SU-DHL-6 (cell line): Measurements from ENCODE around the gene PFKL.
"Not testable (repeated sequence)": the region's sequence is repeated elsewhere in the genome, so short reads cannot be mapped to it uniquely, and the experiment has no call there.

Experiments
- H2AFZ ChIP-seq: fragments of 200-600 bp; sonication (generic); 2 replicates; pipeline ENCODE4 v1.6.1; 2014; ENCODE audit warnings: low read depth, mild to moderate bottlenecking, moderate library complexity, mixed read lengths, antibody characterized with exemption, low read length; ENCODE audit not compliant: severe bottlenecking
- H3F3A ChIP-seq: fragments of 200-600 bp; shearing (Covaris generic); 2 replicates; pipeline ENCODE4 v1.6.0; 2016; ENCODE audit warnings: antibody characterized with exemption, mild to moderate bottlenecking; ENCODE audit not compliant: insufficient read depth
- H3K27ac ChIP-seq: fragments of 200-600 bp; sonication (generic); 2 replicates; pipeline ENCODE4 v1.5.1; 2016; ENCODE audit warnings: low read depth, mild to moderate bottlenecking, low read length, moderate library complexity, mixed read lengths
- H3K27me3 ChIP-seq: fragments of 200-600 bp; sonication (generic), shearing (Covaris generic); 2 replicates; pipeline ENCODE4 v1.6.0; 2014; ENCODE audit warnings: mild to moderate bottlenecking, low read length
- H3K36me3 ChIP-seq: fragments of 200-600 bp; sonication (generic); 2 replicates; pipeline ENCODE4 v1.6.1; 2014; ENCODE audit warnings: mild to moderate bottlenecking, low read length, mixed read lengths
- H3K4me2 ChIP-seq: fragments of 300-600, 200-600 bp; shearing (Covaris generic), sonication (generic); 2 replicates; pipeline ENCODE4 v1.6.0; 2014; ENCODE audit warnings: low read length, low read depth, mild to moderate bottlenecking; ENCODE audit not compliant: poor library complexity, severe bottlenecking
- H3K4me3 ChIP-seq: fragments of 200-600 bp; sonication (generic); 2 replicates; pipeline ENCODE4 v1.5.1; 2014; ENCODE audit warnings: antibody characterized with exemption, low read length, mild to moderate bottlenecking, mixed read lengths; ENCODE audit not compliant: insufficient read depth, poor library complexity, severe bottlenecking
- H3K79me2 ChIP-seq: fragments of 200-600 bp; sonication (generic); 2 replicates; pipeline ENCODE4 v1.6.1; 2014; ENCODE audit warnings: mild to moderate bottlenecking, low read length, moderate library complexity; ENCODE audit not compliant: insufficient read depth
- H3K9ac ChIP-seq: fragments of 200-600 bp; sonication (generic); 2 replicates; pipeline ENCODE4 v1.7.0; 2014; ENCODE audit warnings: mild to moderate bottlenecking, low read length
- H3K9me2 ChIP-seq: fragments of 200-600 bp; sonication (generic); replicated peaks from 2 replicates; pipeline ENCODE4 v1.6.1; 2014; ENCODE audit warnings: low read length; ENCODE audit not compliant: insufficient read depth
- H3K9me3 ChIP-seq: fragments of 200-600 bp; sonication (generic); 2 replicates; pipeline ENCODE4 v1.6.1; 2014; ENCODE audit warnings: low read length, mixed read lengths; ENCODE audit not compliant: insufficient read depth
- H4K20me1 ChIP-seq: fragments of 200-600 bp; sonication (generic); 2 replicates; pipeline ENCODE4 v1.6.1; 2014; ENCODE audit warnings: low read depth, mild to moderate bottlenecking, antibody characterized with exemption, low read length, moderate library complexity, mixed read lengths
- EZH2phosphoT487 ChIP-seq: fragments of 200-600 bp; sonication (generic), shearing (Covaris generic); conservative IDR thresholded peaks from 2 replicates; pipeline ENCODE4 v1.6.1; 2018; ENCODE audit warnings: mild to moderate bottlenecking, antibody characterized with exemption, low read length, moderate library complexity, mixed read lengths
- TF ChIP-seq, protein P1 (sequence below): fragments of 200-600 bp; sonication (generic); IDR thresholded peaks from one replicate; pipeline ENCODE4 v1.5.1; 2017; ENCODE audit warnings: antibody characterized with exemption, mild to moderate bottlenecking, low read length, moderate library complexity; ENCODE audit not compliant: insufficient read depth, poor library complexity, severe bottlenecking

PFKL gene

DNA sequence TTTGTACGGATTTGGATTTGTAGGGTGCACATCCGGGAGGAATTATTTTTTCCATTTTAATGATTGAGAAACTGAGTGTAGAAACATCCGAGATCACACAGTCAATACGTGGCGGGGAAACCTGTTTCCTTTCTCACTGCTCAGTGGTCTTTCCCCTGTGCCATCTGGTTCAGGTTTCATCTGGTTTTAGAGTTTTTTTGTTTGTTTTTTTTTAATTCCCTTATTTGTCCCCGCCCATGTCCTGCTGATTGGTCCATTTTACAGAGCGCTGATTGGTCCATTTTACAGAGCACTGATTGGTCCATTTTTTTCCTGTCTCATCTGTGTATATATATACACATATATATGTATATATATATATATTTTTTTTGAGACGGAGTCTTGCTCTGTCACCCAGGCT is 59.5 kb downstream of the PFKL start:
- H3K36me3 ChIP-seq = no peaks in the 10 kb centered on the region
- no peaks in the 10 kb centered on the region for H3K9me3 ChIP-seq
- no peaks in the 10 kb centered on the region for H3K9me2 ChIP-seq
- TF ChIP-seq, protein P1, sequence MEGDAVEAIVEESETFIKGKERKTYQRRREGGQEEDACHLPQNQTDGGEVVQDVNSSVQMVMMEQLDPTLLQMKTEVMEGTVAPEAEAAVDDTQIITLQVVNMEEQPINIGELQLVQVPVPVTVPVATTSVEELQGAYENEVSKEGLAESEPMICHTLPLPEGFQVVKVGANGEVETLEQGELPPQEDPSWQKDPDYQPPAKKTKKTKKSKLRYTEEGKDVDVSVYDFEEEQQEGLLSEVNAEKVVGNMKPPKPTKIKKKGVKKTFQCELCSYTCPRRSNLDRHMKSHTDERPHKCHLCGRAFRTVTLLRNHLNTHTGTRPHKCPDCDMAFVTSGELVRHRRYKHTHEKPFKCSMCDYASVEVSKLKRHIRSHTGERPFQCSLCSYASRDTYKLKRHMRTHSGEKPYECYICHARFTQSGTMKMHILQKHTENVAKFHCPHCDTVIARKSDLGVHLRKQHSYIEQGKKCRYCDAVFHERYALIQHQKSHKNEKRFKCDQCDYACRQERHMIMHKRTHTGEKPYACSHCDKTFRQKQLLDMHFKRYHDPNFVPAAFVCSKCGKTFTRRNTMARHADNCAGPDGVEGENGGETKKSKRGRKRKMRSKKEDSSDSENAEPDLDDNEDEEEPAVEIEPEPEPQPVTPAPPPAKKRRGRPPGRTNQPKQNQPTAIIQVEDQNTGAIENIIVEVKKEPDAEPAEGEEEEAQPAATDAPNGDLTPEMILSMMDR = no peak
- TF ChIP-seq EZH2phosphoT487 = no peak
- no peaks in the 10 kb centered on the region for H3F3A ChIP-seq
- no peaks in the 10 kb centered on the region for H3K79me2 ChIP-seq
- H3K27me3 ChIP-seq = no peaks in the 10 kb centered on the region
- H4K20me1 ChIP-seq = no peaks in the 10 kb centered on the region
- H3K9ac ChIP-seq = no peak overlapping the region
- no peak overlapping the region for H3K4me3 ChIP-seq
- H2AFZ ChIP-seq = no peak overlapping the region
- H3K4me2 ChIP-seq = no peak overlapping the region
- no peak overlapping the region for H3K27ac ChIP-seq

DNA sequence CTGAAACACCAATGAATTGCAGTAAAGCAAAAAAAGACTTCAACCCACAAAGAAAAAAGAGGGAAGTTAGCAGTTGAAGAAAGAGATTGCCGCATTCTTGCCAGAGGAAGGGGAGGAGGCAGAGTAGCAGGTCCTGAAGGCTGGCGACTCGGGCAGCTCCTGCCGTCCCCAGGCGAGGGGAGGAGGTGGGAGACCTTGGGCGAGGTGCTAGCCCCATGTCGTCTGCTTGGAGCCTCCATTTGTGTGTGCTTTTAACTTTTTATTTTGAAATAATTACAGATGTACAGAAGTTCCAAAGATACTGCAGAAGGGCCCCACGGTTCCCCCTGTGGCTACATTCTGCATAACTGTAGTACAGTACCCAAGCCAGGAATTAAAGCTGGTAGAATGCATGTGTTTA is 60.3 kb downstream of the PFKL start:
- H3F3A ChIP-seq = no peaks in the 10 kb centered on the region
- no peak overlapping the region for H3K27ac ChIP-seq
- H4K20me1 ChIP-seq = no peaks in the 10 kb centered on the region
- H3K36me3 ChIP-seq = no peaks in the 10 kb centered on the region
- H3K4me2 ChIP-seq = no peak overlapping the region
- H3K9ac ChIP-seq = no peak overlapping the region
- H3K79me2 ChIP-seq = no peaks in the 10 kb centered on the region
- no peak overlapping the region for H2AFZ ChIP-seq
- H3K4me3 ChIP-seq = no peak overlapping the region
- H3K9me2 ChIP-seq = no peaks in the 10 kb centered on the region
- no peak for TF ChIP-seq EZH2phosphoT487
- TF ChIP-seq, protein P1 = no peak
- H3K27me3 ChIP-seq = no peaks in the 10 kb centered on the region
- no peaks in the 10 kb centered on the region for H3K9me3 ChIP-seq

DNA sequence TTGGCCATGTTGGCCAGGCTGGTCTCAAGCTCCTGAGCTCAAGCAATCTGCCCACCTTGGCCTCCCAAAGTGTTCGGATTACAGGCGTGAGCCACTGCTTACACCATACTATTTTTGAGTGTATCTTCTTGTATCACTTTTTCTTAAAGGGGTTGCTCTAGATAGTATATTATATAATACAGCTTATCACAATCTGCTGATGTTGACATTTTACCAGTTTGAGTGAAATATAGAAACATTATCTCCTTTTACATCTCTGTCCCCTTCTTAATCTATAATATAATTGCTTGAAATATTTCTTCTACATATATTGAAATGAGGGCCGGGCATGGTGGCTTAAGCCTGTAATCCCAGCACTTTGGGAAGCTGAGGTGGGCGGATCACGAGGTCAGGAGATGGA is 62.0 kb downstream of the PFKL start:
- H3K27me3 ChIP-seq, H4K20me1 ChIP-seq, H3K27ac ChIP-seq, H3K9ac ChIP-seq, H3K4me2 ChIP-seq, H2AFZ ChIP-seq, H3K9me2 ChIP-seq, H3K4me3 ChIP-seq, H3K9me3 ChIP-seq, H3F3A ChIP-seq, H3K79me2 ChIP-seq, H3K36me3 ChIP-seq: not testable (repeated sequence)

DNA sequence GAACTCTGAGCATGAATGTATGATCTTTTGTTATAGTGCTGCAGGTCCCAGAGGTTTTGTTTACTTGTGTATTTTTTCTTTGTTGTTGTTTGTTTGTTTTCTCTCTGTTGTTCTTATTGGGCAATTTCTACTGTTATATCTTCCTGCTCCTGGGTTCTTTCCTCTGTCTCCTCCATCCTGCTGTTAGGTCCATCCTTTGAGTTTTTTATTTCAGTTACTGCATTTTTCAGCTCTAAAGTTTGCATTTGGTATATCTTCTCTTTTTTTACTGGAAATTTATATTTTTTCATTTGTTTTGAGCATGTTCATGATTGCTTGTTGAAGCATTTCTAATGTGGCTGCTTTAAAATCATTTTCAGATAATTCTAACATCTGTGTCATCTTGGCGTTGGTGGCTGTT is 63.4 kb downstream of the PFKL start:
- Histone ChIP-seq H3K4me3 (no peak overlapping the region), H4K20me1 (no peaks in the 10 kb centered on the region), H2AFZ (no peak overlapping the region), H3K9me2 (no peaks in the 10 kb centered on the region), H3F3A (no peaks in the 10 kb centered on the region), H3K9me3 (no peaks in the 10 kb centered on the region), H3K79me2 (no peaks in the 10 kb centered on the region), H3K9ac (no peak overlapping the region), H3K4me2 (no peak overlapping the region), H3K27me3 (no peaks in the 10 kb centered on the region), H3K27ac (no peak overlapping the region), H3K36me3 (no peaks in the 10 kb centered on the region)
- TF ChIP-seq EZH2phosphoT487 = no peak
- TF ChIP-seq, protein P1 = no peak
